HL-60 (cell line): Measurements from ENCODE around the gene PRSS58.

Experiments used
- GABPA ChIP-seq: IDR thresholded peaks from 2 replicates; pipeline ENCODE4 v1.6.1; 2012; ENCODE audit warnings: low read depth
- POLR2AphosphoS5 ChIP-seq: IDR thresholded peaks from 2 replicates; pipeline ENCODE4 v1.6.1; 2012; ENCODE audit warnings: low read depth
- REST ChIP-seq: IDR thresholded peaks from 2 replicates; pipeline ENCODE4 v1.6.1; 2012; ENCODE audit warnings: low read depth; ENCODE audit not compliant: insufficient replicate concordance
- SPI1 ChIP-seq: IDR thresholded peaks from 2 replicates; pipeline ENCODE4 v1.6.1; 2012; ENCODE audit warnings: low read depth, mild to moderate bottlenecking, borderline replicate concordance
- TF ChIP-seq, protein P1 (sequence below): IDR thresholded peaks from one replicate; pipeline ENCODE4 v1.5.1; 2011; ENCODE audit warnings: low read length, control low read depth, inconsistent platforms; ENCODE audit not compliant: insufficient read depth

DNA sequence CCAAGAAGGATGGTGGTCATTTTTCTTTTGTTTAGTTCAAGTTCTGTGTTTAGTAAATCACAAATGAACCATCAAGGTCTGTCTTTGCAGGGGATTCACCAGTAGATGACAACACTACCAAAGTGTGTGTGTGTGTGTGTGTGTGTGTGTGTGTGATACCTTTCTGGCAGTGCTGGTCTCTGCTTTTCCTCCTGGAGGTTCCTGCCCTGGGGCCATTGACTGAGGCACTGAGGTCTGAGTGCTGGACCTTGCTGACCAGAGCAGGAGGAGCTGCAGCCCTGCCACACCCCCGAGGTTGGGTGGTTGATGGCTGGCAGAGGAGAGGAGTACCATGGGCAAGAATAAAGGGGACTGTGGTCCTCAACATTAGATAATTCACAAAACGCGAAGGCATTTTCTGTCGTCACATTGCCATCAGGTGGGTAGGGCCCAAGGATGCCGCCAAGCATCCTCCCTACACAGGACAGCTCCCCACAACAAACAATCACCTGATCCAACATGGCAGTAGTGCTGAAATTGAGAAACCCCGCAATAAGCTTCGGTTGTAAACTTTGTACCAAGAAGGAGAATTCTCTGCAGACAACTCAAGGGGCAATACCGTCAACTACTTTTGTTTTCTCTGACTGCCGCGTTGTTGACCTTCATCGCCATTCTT is 49.5 kb upstream of the PRSS58 start:
- TF ChIP-seq, protein P1, sequence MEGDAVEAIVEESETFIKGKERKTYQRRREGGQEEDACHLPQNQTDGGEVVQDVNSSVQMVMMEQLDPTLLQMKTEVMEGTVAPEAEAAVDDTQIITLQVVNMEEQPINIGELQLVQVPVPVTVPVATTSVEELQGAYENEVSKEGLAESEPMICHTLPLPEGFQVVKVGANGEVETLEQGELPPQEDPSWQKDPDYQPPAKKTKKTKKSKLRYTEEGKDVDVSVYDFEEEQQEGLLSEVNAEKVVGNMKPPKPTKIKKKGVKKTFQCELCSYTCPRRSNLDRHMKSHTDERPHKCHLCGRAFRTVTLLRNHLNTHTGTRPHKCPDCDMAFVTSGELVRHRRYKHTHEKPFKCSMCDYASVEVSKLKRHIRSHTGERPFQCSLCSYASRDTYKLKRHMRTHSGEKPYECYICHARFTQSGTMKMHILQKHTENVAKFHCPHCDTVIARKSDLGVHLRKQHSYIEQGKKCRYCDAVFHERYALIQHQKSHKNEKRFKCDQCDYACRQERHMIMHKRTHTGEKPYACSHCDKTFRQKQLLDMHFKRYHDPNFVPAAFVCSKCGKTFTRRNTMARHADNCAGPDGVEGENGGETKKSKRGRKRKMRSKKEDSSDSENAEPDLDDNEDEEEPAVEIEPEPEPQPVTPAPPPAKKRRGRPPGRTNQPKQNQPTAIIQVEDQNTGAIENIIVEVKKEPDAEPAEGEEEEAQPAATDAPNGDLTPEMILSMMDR, result no peak
- TF ChIP-seq POLR2AphosphoS5 (no peak), REST (no peak), GABPA (no peak), SPI1 (no peak)
